Testis (tissue), 3 donors: ENCODE measurements around the gene ELMO2. TPM values are rescaled to one million over a fixed set of nuclear protein-coding genes. Genes with fewer than 3 reads are reported as not detected.

Source experiments
- DNase-seq: peaks from one replicate; pipeline ENCODE4 v3.0.0-alpha.2; 2019
- H3K27ac ChIP-seq, 2 donors: fragments of 200-600 bp; sonication (generic); one replicate each; pipeline ENCODE4 v1.5.1; 2019
- H3K27me3 ChIP-seq: fragments of 200-600 bp; sonication (generic); one replicate; pipeline ENCODE4 v1.5.1; 2019
- H3K36me3 ChIP-seq: fragments of 200-600 bp; sonication (generic); one replicate; pipeline ENCODE4 v1.5.1; 2017; ENCODE audit warnings: low read depth; ENCODE audit errors: missing control alignments
- H3K4me1 ChIP-seq: fragments of 200-600 bp; sonication (generic); one replicate; pipeline ENCODE4 v1.5.1; 2019
- H3K4me3 ChIP-seq, 2 donors: fragments of 200-600 bp; sonication (generic); one replicate each; pipeline ENCODE4 v1.5.1; 2017 to 2019
- H3K9me3 ChIP-seq: fragments of 200-600 bp; sonication (generic); one replicate; pipeline ENCODE4 v1.5.1; 2017
- POLR2A ChIP-seq: fragments of 450-650 bp; IDR thresholded peaks from one replicate; pipeline ENCODE4 v1.6.1; 2017; ENCODE audit warnings: antibody characterized with exemption, mild to moderate bottlenecking, moderate library complexity
- WGBS, 2 donors: methylation state at CpG; one replicate each; pipeline ENCODE4 v1.1.5; 2018; 5-methylcytosine and 5-hydroxymethylcytosine counted together
- intact Hi-C: fragments of 100-400 bp; cut with DNase I; formaldehyde crosslinking; loops from one replicate; pipeline ENCODE4 v1.15.1; 2023; ENCODE audit warnings: low total_unique reads
- polyA plus RNA-seq: library from polyadenylated mRNA; stranded (reverse); fragments of 350-450 nt; fragmentation: Illumina TruSeq; extraction: RNeasy Lipid Tissue Mini Kit (QIAGEN cat#74804); gene quantifications from one replicate; pipeline ENCODE4 v1.2.3, GENCODE V29; 2014; ENCODE audit warnings: low read depth, low replicate concordance; ENCODE audit not compliant: insufficient read depth
- total RNA-seq, 2 donors: library from RNA; depleted of rRNA; stranded (reverse); fragments of >200 nt; gene quantifications; one replicate each; pipeline ENCODE4 v1.2.3, GENCODE V29; 2016
- TF ChIP-seq, protein P1 (sequence below), 3 experiments: fragments of 450-650 bp in 2 of 3; fragments of 200-600 bp in 1 of 3; sonication (generic) in 1 of 3; IDR thresholded peaks; one replicate each; pipeline ENCODE4 v1.5.1; 2016 to 2019; ENCODE audit warnings: antibody characterized with exemption in 3 of 3, mild to moderate bottlenecking in 2 of 3, moderate library complexity in 1 of 3

The ELMO2 gene
- total and polyA plus RNA-seq, 3 donors from 2014 or later, result 78.8 to 128 (median 120) TPM

DNA sequence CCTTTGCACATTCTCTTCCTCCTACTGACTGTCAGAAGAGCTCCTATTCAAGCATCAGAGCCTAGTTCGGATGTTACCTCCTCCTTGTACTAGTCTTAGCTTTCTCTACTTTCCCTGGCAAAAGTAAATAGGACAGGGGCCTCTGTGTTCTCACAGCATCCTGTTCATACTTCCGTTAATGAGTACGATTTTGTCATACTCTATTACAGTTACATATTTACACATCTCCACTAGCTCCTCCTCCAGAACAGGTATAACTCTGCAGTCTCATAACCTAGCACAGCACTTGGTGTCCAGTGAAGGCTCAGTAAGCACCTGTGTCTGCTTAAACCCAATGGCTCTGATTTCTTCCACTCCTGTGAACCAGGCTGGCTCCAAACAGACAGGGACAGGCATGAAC, 7.0 kb downstream of the ELMO2 start:
- Histone ChIP-seq H3K27ac (peak overlapping the region; percentile 80 to 86), H3K4me1 (peaks cover 52% of the 10 kb centered on the region)
- WGBS, 2 donors, result 49 to 60% methylated on average over 3 of the region's 3 CpGs

DNA sequence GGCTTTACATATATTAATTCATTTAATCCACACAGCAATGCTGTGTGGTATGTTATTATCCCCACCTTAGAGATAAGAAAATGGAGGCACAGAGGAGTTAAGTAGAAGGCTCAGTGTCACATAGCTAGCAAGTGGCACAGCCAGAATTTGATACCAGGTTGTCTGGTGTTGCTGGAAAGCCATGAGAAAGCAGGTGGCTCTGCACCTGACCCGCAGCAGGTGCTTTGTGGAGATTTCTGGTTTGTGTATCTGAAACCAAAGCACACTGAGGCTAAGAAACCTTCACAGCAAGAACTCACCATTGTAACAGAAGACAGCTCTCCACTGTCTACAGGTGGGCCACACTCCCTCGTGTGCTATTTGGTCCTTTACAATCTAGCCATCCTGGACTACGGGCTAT, 7.5 kb downstream of the ELMO2 start:
- DNase-seq, result no peak
- TF ChIP-seq POLR2A, result no peak
- TF ChIP-seq, protein P1, sequence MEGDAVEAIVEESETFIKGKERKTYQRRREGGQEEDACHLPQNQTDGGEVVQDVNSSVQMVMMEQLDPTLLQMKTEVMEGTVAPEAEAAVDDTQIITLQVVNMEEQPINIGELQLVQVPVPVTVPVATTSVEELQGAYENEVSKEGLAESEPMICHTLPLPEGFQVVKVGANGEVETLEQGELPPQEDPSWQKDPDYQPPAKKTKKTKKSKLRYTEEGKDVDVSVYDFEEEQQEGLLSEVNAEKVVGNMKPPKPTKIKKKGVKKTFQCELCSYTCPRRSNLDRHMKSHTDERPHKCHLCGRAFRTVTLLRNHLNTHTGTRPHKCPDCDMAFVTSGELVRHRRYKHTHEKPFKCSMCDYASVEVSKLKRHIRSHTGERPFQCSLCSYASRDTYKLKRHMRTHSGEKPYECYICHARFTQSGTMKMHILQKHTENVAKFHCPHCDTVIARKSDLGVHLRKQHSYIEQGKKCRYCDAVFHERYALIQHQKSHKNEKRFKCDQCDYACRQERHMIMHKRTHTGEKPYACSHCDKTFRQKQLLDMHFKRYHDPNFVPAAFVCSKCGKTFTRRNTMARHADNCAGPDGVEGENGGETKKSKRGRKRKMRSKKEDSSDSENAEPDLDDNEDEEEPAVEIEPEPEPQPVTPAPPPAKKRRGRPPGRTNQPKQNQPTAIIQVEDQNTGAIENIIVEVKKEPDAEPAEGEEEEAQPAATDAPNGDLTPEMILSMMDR (IDR thresholded peaks at IDR 0.05), result no peak
- Histone ChIP-seq H3K4me3 (no peak overlapping the region), H3K9me3 (no peaks in the 10 kb centered on the region), H3K27ac (peak overlapping the region; percentile 80 to 86), H3K36me3 (no peaks in the 10 kb centered on the region), H3K4me1 (peaks cover 52% of the 10 kb centered on the region), H3K27me3 (no peaks in the 10 kb centered on the region)
- WGBS, 2 donors, result 78 to 84% methylated on average over 3 of the region's 3 CpGs
- intact Hi-C loops, result no loop called here

More for the DNA sequence above, 7.0 kb downstream of the ELMO2 start:
- no peak for DNase-seq
- Histone ChIP-seq H3K27me3 (no peaks in the 10 kb centered on the region), H3K9me3 (no peaks in the 10 kb centered on the region), H3K36me3 (no peaks in the 10 kb centered on the region), H3K4me3 (no peak overlapping the region)
- TF ChIP-seq POLR2A, result no peak
- TF ChIP-seq, protein P1 (IDR thresholded peaks at IDR 0.05), result no peak
- intact Hi-C loops, result no loop called here

DNA sequence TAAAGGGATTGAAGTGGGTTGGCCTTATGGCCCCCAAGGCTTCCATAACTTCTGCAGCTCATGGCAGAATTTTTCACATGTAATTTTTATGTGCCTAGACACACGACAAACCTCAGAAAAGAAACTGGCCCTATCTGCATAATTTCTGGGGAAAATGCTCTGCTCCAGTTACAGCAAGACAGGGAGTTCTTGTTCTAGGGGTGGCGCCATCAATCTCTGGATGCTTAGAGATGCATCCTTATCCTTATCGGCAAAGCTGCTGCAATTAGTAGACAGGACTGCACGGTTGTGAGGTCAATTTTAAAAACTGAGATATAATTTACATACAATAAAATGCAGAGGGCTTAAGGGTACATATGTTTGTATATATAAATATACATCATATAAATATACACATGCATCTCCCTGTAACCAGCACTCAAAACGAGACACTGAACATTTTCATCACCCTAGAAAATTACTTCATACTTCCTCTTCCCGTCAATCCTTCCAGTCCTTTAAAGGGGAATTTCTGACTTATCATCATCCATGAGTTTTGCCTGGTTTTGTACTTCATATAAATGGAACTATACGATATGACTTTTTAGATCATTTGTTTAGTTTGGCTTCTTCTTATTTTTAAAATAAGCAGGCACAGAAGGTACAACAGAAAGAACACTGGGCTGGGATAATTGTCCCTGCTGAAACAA, 10.2 kb downstream of the ELMO2 start:
- Histone ChIP-seq H3K4me3 (no peak overlapping the region), H3K9me3 (no peaks in the 10 kb centered on the region), H3K27me3 (no peaks in the 10 kb centered on the region), H3K27ac (peak overlapping the region in 1 of 2 donors; percentile 36), H3K36me3 (no peaks in the 10 kb centered on the region), H3K4me1 (peaks cover 32% of the 10 kb centered on the region)
- 54 to 60% methylated on average over 7 of the region's 7 CpGs for WGBS, 2 donors
- no peak for DNase-seq
- intact Hi-C loops, result no loop called here
- TF ChIP-seq, protein P1 (IDR thresholded peaks at IDR 0.05), result no peak
- no peak for TF ChIP-seq POLR2A

DNA sequence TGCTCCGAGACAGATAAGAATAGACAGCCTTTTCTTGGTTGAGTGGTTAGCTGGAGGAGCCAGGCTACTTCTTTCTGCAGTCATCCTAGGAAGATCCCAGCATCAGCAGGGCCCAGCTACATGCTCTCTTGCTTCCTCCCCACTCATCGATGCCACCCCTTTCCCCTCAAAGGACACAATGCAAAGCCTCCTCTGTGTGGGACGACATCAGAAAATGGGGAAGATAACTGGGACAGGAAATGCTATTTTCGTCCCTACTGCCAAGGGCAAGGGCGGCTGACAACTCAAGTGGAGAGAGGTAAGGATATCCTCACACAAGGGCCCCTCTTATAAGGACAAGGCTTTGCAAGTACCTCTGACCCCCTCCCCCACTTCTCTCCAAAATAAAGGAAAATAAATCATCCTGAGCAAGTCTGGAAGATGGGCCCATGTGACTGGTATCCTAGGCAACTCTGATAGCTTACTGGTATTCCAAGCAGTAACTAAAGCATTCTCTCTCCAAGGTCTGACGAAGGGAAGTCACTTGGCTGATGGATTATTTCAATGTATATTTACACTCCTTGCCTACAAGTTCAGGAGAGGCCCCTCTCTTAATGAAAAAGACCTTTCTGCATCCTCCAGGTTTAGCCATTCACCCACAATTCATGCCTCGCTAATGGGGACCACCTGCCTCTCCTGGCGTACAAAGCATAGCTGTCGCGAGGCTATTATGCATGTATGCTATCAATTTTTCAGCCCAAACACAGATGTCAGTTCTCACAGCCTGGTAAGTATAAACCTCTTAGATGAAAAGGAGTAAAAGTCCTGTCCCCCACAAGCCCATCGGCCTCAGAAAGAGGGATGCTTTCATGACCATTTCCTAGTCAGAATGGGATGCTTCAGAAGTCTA, 11.3 kb downstream of the ELMO2 start:
- H3K4me1 ChIP-seq, result peaks cover 23% of the 10 kb centered on the region
- DNase-seq, result no peak
- intact Hi-C loops, result no loop called here
- H3K4me3 ChIP-seq, result no peak overlapping the region
- H3K36me3 ChIP-seq, result no peaks in the 10 kb centered on the region
- WGBS, 2 donors, result 63 to 77% methylated on average over 11 of the region's 11 CpGs
- TF ChIP-seq, protein P1 (IDR thresholded peaks at IDR 0.05), result no peak
- no peak for TF ChIP-seq POLR2A
- H3K27ac ChIP-seq, result no peak overlapping the region
- H3K9me3 ChIP-seq, result no peaks in the 10 kb centered on the region
- no peaks in the 10 kb centered on the region for H3K27me3 ChIP-seq
